Mesodermal cell (in vitro differentiated cells): Measurements from ENCODE around the gene HEG1.

Experiments
- H3K27ac ChIP-seq: 2 replicates; pipeline ENCODE4 v1.7.0; 2013; ENCODE audit warnings: mild to moderate bottlenecking, low read depth, low read length, moderate library complexity; ENCODE audit not compliant: severe bottlenecking
- H3K36me3 ChIP-seq: 2 replicates; pipeline ENCODE4 v1.7.1; 2013; ENCODE audit warnings: mild to moderate bottlenecking, low read length, moderate library complexity; ENCODE audit not compliant: control insufficient read depth, insufficient read depth
- H3K4me1 ChIP-seq: one replicate; pipeline ENCODE4 v1.7.1; 2013; ENCODE audit warnings: mild to moderate bottlenecking, low read length; ENCODE audit not compliant: insufficient read depth, control insufficient read depth, poor library complexity, severe bottlenecking
- H3K4me3 ChIP-seq: 2 replicates; pipeline ENCODE4 v1.7.0; 2013; ENCODE audit warnings: low read length, control low read depth, mild to moderate bottlenecking; ENCODE audit not compliant: insufficient read depth, poor library complexity, severe bottlenecking; ENCODE audit errors: extremely low read depth
- H3K9me3 ChIP-seq: 2 replicates; pipeline ENCODE4 v1.7.1; 2013; ENCODE audit warnings: mild to moderate bottlenecking, low read length, moderate library complexity; ENCODE audit not compliant: control insufficient read depth
- WGBS, 2 experiments: methylation state at CpG; one replicate each; pipeline ENCODE4 v1.1.5; 2013; ENCODE audit warnings: missing lambda C conversion rate in 2 of 2; ENCODE audit not compliant: insufficient coverage in 2 of 2; 5-methylcytosine and 5-hydroxymethylcytosine counted together

The HEG1 gene

DNA sequence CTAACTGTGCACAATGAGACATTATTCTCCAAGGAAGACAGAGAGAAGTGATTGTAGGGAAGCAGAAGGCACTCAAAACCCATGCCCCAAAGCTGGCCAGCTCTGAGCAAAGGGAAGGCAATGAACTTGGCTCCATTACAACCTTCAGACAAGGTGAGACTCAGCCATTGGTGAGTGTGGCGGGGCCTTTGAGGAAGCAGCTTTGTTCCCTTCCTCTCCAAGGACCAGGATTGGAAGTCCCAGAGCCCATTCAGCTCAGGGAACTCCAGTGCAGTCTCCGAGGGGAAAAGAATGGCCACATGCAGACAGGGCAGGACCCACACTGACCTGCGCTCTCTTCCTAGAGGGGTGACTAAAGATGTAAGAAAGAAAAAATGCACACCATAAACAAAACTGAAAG is 23.1 kb downstream of the HEG1 start:
- Histone ChIP-seq H3K4me1 (peaks cover 38% of the 10 kb centered on the region), H3K27ac (peak overlapping the region; percentile 83), H3K36me3 (peaks cover 66% of the 10 kb centered on the region), H3K4me3 (no peak overlapping the region), H3K9me3 (peaks cover 9% of the 10 kb centered on the region)
- 83 to 90% methylated on average over 1 to 2 of the region's 3 CpGs for WGBS, 2 experiments

DNA sequence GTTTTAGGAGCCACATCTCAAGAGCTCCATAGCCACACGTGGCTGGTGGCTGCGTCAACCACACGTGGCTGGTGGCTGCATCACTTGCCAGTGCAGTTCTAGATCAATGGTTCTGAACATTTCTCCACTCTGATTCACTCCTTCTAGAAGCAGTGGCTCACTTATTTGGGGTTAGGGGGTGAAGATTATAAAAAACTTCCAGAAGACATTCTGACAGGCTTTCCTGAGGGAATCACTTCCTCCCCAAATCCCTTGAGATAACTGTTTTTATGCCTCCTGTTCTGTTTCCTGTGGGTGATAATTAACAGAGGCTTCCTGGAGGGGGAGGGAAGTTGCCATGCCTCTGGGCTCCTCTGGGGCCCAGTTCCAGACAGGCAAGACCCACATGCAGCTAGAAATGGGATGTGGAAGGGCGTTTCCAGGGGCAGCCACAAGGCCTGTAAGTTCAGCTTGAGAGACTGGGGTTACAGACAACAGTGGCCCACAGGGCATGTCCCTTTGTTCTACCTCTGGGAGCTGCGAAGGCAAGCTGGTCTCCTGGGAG is 23.6 kb downstream of the HEG1 start:
- Histone ChIP-seq H3K4me1 (peaks cover 36% of the 10 kb centered on the region), H3K36me3 (peaks cover 66% of the 10 kb centered on the region), H3K9me3 (peaks cover 9% of the 10 kb centered on the region), H3K27ac (peak overlapping the region; percentile 83), H3K4me3 (no peak overlapping the region)
- 62 to 73% methylated on average over 5 of the region's 5 CpGs for WGBS, 2 experiments

GRCh38 chr3:125031544-125031943 is 24.3 kb downstream of the HEG1 start:
- Histone ChIP-seq H3K4me3 (no peak overlapping the region), H3K27ac (no peak overlapping the region), H3K36me3 (peaks cover 71% of the 10 kb centered on the region), H3K9me3 (peaks cover 9% of the 10 kb centered on the region), H3K4me1 (peaks cover 36% of the 10 kb centered on the region)
- WGBS, 2 experiments = 55 to 77% methylated on average over 2 of the region's 4 CpGs

DNA sequence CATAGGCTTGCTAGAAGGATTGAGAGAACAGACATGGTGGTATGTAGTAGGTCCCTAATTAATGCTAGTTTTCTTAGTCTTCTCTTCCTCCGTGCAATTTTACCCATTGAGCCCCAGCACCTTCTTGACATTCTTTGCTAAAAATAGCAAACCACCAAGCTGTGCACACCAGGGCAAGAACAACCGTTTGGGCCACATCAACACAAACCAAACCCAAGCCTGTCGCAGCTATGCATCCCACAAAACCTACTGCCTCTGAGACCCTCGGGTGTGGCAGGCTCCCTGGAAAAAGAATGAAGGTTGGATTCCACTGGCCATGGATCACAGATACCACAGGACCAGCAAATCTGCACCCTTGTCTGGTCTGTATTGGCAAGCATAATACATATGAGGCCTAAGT is 27.1 kb downstream of the HEG1 start:
- peaks cover 83% of the 10 kb centered on the region for H3K36me3 ChIP-seq
- H3K4me1 ChIP-seq = peaks cover 36% of the 10 kb centered on the region
- no peak overlapping the region for H3K4me3 ChIP-seq
- H3K9me3 ChIP-seq = no peaks in the 10 kb centered on the region
- no peak overlapping the region for H3K27ac ChIP-seq
- WGBS, 2 experiments = 86 to 100% methylated on average over 1 to 3 of the region's 4 CpGs

DNA sequence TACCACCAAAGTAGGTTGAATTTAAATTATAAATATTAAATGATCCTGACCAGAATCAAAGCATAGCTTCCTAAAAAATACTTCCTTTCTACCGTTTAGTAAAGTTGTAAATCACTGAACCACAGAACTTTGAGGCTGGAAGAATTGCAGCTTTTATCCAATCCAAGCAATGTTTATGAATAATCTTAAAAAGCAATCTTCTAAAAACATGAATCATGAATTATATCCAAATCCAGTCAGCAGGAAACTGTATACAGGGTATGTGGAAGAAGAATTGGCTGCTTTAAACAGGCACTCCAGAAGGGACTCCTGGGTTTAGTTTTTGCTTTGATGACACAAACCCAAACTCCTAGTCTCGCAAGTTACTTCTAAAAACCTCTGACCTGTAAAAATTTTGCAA is 30.2 kb downstream of the HEG1 start:
- H3K4me3 ChIP-seq = no peak overlapping the region
- WGBS, 2 experiments = 78 to 100% methylated on average over 1 of the region's 2 CpGs
- peaks cover 94% of the 10 kb centered on the region for H3K36me3 ChIP-seq
- peaks cover 16% of the 10 kb centered on the region for H3K4me1 ChIP-seq
- no peak overlapping the region for H3K27ac ChIP-seq
- H3K9me3 ChIP-seq = no peaks in the 10 kb centered on the region

- Histone ChIP-seq H3K9me3 (no peaks in the 10 kb centered on the region), H3K4me3 (no peak overlapping the region), H3K27ac (peak overlapping the region; percentile 26), H3K36me3 (peaks cover 94% of the 10 kb centered on the region), H3K4me1 (peaks cover 12% of the 10 kb centered on the region)
- WGBS, 2 experiments = 92 to 98% methylated on average over 4 to 5 of the region's 5 CpGs
Measured at GRCh38 chr3:125024817-125025216, 31.0 kb downstream of the HEG1 start.

DNA sequence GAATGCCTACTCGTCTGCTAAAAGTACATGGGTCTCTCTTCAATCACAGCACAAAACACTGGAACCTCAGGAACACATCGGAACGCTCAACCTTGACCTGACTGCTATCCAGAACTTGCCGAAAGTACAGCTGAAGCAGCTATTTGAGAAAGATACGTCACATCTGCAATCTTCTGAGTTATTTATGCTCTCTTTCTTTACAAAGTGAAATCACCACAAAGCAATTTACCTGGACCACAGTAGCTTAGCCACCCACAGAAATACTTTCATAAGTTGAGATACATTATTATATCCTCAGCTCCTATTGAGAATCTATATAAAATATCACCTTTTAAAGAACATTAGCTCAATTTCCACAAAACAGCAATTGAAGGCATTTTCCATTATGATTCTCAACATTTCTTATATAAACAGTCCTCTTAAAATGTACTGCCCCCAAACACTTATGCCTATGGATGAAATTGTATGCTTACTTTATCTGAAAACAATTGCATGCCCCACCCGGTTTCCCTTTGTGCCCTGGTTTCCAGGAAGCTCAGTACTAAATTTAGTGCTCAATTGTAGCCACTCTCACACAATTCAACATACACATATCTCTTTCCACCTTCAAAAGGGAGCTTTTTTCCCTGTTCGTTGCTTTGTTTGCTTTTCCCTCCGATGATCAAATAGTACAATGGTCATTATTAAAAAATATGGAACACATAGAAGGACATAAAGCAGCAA is 31.8 kb downstream of the HEG1 start:
- Histone ChIP-seq H3K36me3 (peaks cover 94% of the 10 kb centered on the region), H3K4me3 (no peak overlapping the region), H3K27ac (peak overlapping the region; percentile 1), H3K4me1 (peaks cover 8% of the 10 kb centered on the region), H3K9me3 (no peaks in the 10 kb centered on the region)
- 84 to 95% methylated on average over 5 to 6 of the region's 8 CpGs for WGBS, 2 experiments

DNA sequence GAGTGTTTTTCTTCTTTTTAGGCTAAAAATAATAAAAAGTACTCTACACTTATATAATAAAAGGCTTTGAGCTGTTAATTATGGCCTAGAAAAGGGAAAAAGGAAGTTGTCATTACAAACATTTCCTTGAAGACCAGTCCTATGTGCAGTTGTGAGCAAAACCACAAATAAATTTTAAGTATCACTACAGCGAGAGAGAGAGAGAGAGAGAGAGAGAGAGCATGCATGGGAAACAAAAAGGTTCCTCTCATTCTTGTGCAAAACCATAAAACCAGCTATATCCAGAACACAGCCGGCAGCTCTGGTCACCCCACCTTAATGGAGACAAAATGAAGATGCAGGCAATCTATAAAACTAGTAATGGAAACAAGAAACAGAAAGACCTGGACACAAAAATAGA is 33.6 kb downstream of the HEG1 start:
- Histone ChIP-seq H3K4me1 (peaks cover 2% of the 10 kb centered on the region), H3K36me3 (peaks cover 94% of the 10 kb centered on the region), H3K4me3 (no peak overlapping the region), H3K9me3 (no peaks in the 10 kb centered on the region), H3K27ac (no peak overlapping the region)
- WGBS, 2 experiments = no CpG with 5 or more reads among the region's 2 CpGs

DNA sequence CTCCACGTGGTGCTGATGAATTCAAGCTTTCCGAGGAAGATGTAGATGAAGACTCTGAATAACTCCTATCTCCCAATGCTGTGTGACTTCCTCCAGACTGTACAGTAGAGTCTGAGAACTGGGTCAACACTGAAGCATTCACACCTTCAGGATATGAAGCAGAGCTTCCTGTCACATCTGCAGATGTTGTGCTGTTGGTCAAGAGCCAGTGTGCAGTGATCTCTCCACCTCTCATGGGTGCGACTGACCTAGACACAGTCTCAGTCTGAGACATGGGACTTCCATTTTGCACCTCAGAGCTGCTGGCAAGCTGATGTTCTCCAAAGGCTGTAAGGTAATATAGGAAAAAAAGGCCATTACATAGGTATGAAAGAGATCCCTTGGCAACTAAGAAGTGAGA is 36.5 kb downstream of the HEG1 start:
- Histone ChIP-seq H3K27ac (no peak overlapping the region), H3K4me3 (no peak overlapping the region), H3K9me3 (no peaks in the 10 kb centered on the region), H3K36me3 (peaks cover 92% of the 10 kb centered on the region), H3K4me1 (peaks cover 2% of the 10 kb centered on the region)
- 100% methylated on average over 3 of the region's 3 CpGs for WGBS, 2 experiments

DNA sequence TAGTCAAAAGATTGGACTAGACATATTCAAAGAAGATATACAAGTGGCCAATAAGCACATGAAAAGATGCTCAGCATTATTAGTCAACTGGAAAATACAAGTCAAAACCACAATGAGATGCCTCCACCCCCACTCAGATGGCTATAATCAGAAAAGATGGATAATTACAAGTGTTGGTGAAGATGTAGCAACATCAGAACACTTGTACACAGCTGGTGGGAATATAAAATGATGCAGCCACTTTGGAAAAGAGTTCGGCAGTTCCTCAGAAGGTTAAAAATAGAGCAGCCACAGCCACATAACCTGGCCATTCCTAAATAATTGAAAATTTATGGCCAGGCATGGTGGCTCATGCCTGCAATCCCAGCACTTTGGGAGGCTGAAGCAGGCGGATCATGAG is 38.4 kb downstream of the HEG1 start:
- H3K36me3 ChIP-seq = peaks cover 93% of the 10 kb centered on the region
- H3K4me3 ChIP-seq = no peak overlapping the region
- H3K27ac ChIP-seq = no peak overlapping the region
- 95 to 100% methylated on average over 1 to 2 of the region's 2 CpGs for WGBS, 2 experiments
- H3K4me1 ChIP-seq = no peaks in the 10 kb centered on the region
- H3K9me3 ChIP-seq = no peaks in the 10 kb centered on the region

- no peaks in the 10 kb centered on the region for H3K4me1 ChIP-seq
- no peaks in the 10 kb centered on the region for H3K9me3 ChIP-seq
- H3K4me3 ChIP-seq = no peak overlapping the region
- peaks cover 92% of the 10 kb centered on the region for H3K36me3 ChIP-seq
- 89 to 93% methylated on average over 19 of the region's 19 CpGs for WGBS, 2 experiments
- H3K27ac ChIP-seq = peak overlapping the region; percentile 6
Measured at GRCh38 chr3:125014570-125015179, 41.1 kb downstream of the HEG1 start.
